Natural killer cell (primary cell): Measurements from ENCODE around the gene CNTNAP4. TPM values are rescaled to one million over a fixed set of nuclear protein-coding genes. Genes with fewer than 3 reads are reported as not detected.

Experiments used
- ATAC-seq, 3 donors: fragments of 150-1000 bp in 2 of 3; fragments of 200-7000 bp in 1 of 3; cut with Tn5 transposase; 1 replicate in 1 of 3; 2 replicates in 2 of 3; pipeline ENCODE4 v1.10.0; 2021; ENCODE audit warnings: mild to moderate bottlenecking in 2 of 3, moderate library complexity in 2 of 3
- DNase-seq, 2 donors: peaks; one replicate each; pipeline versions ENCODE4 v3.0.0 to v3.0.0-alpha.2; 2013 to 2021; ENCODE audit warnings: mixed read lengths in 1 of 2
- H3K27ac ChIP-seq: one replicate; pipeline ENCODE4 v1.5.1; 2013; ENCODE audit warnings: mild to moderate bottlenecking, low read length
- H3K27me3 ChIP-seq: one replicate; pipeline ENCODE4 v1.6.1; 2013; ENCODE audit warnings: low read length; ENCODE audit not compliant: control insufficient read depth, insufficient read depth
- H3K36me3 ChIP-seq: one replicate; pipeline ENCODE4 v1.6.1; 2013; ENCODE audit warnings: low read length; ENCODE audit not compliant: control insufficient read depth, insufficient read depth
- H3K4me1 ChIP-seq: one replicate; pipeline ENCODE4 v1.6.1; 2013; ENCODE audit warnings: low read length; ENCODE audit not compliant: control insufficient read depth, insufficient read depth
- H3K4me3 ChIP-seq: one replicate; pipeline ENCODE4 v1.5.1; 2013; ENCODE audit warnings: low read length
- H3K9me3 ChIP-seq: one replicate; pipeline ENCODE4 v1.6.1; 2013; ENCODE audit warnings: low read length; ENCODE audit not compliant: control insufficient read depth, insufficient read depth
- H3K27ac Mint-ChIP-seq, 2 donors: one replicate each; pipeline ENCODE4 v1.8.0; 2022; ENCODE audit warnings: mild to moderate bottlenecking in 2 of 2, mixed read lengths in 2 of 2, moderate library complexity in 1 of 2
- H3K27me3 Mint-ChIP-seq, 2 donors: one replicate each; pipeline ENCODE4 v1.8.0; 2022; ENCODE audit warnings: low read depth in 2 of 2, mixed read lengths in 2 of 2
- H3K36me3 Mint-ChIP-seq: one replicate; pipeline ENCODE4 v1.8.0; 2022; ENCODE audit warnings: mixed read lengths
- H3K4me1 Mint-ChIP-seq, 2 donors: one replicate each; pipeline ENCODE4 v1.8.0; 2022; ENCODE audit warnings: mixed read lengths in 2 of 2
- H3K4me3 Mint-ChIP-seq: one replicate; pipeline ENCODE4 v1.8.0; 2022; ENCODE audit warnings: mild to moderate bottlenecking, moderate library complexity, mixed read lengths
- H3K9me3 Mint-ChIP-seq, 2 donors: one replicate each; pipeline ENCODE4 v1.8.0; 2022; ENCODE audit warnings: mixed read lengths in 2 of 2
- WGBS: methylation state at CpG from one replicate; pipeline ENCODE4 v1.1.7; 2013; ENCODE audit warnings: missing lambda C conversion rate; ENCODE audit not compliant: insufficient coverage; 5-methylcytosine and 5-hydroxymethylcytosine counted together
- intact Hi-C: fragments of 100-400 bp; cut with micrococcal nuclease; formaldehyde crosslinking; loops from one replicate; pipeline ENCODE4 v1.14.2; 2022
- total RNA-seq, 4 donors: library from RNA; stranded (reverse); fragments of 120-200 nt in 1 of 4; gene quantifications; one replicate each; pipeline versions ENCODE4 v1.2.3 to v1.2.4, GENCODE V29; 2013 to 2022
- TF ChIP-seq, protein P1 (sequence below): fragments of 200-600 bp; IDR thresholded peaks from one replicate; pipeline ENCODE4 v1.8.0; 2022; ENCODE audit warnings: antibody characterized with exemption

Gene CNTNAP4
- total RNA-seq, 3 donors from 2014 or later (not counting 1 experiment from before 2014, with no cell fraction given): not detected

DNA sequence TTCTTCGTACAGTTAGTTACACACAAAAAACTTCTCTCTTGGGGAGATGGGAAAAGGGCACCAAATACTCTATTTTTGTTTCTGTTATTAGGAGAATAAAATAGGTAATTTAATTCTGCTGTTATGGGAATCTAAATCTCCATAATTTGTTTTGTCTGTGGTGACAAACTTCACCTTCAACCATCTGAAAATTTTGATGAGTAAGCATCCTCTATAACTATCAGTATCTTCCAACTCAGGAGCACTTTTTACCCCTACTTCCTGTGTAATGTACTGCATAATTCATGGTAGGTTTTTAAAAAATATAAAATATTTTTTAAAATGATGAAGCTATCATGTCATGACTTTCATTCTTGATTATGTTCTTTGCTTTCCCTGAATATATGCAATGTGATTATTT lies 33.6 kb upstream of the CNTNAP4 start:
- no peak overlapping the region for H3K4me3 ChIP-seq
- no peaks in the 10 kb centered on the region for H3K9me3 ChIP-seq
- Mint-ChIP-seq H3K27me3 (no peaks in the 10 kb centered on the region), H3K4me3 (no peak overlapping the region), H3K4me1 (no peaks in the 10 kb centered on the region), H3K36me3 (no peaks in the 10 kb centered on the region), H3K27ac (no peak overlapping the region), H3K9me3 (peaks cover 8 to 11% of the 10 kb centered on the region in 2 donors)
- no CpG with 5 or more reads among the region's 1 CpG for WGBS
- intact Hi-C loops: no loop called here
- ATAC-seq (no peak), DNase-seq (no peak)
- H3K4me1 ChIP-seq: no peaks in the 10 kb centered on the region
- H3K27ac ChIP-seq: no peak overlapping the region
- no peaks in the 10 kb centered on the region for H3K27me3 ChIP-seq
- H3K36me3 ChIP-seq: no peaks in the 10 kb centered on the region
- TF ChIP-seq, protein P1, sequence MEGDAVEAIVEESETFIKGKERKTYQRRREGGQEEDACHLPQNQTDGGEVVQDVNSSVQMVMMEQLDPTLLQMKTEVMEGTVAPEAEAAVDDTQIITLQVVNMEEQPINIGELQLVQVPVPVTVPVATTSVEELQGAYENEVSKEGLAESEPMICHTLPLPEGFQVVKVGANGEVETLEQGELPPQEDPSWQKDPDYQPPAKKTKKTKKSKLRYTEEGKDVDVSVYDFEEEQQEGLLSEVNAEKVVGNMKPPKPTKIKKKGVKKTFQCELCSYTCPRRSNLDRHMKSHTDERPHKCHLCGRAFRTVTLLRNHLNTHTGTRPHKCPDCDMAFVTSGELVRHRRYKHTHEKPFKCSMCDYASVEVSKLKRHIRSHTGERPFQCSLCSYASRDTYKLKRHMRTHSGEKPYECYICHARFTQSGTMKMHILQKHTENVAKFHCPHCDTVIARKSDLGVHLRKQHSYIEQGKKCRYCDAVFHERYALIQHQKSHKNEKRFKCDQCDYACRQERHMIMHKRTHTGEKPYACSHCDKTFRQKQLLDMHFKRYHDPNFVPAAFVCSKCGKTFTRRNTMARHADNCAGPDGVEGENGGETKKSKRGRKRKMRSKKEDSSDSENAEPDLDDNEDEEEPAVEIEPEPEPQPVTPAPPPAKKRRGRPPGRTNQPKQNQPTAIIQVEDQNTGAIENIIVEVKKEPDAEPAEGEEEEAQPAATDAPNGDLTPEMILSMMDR: no peak

- DNase-seq (no peak), ATAC-seq (no peak)
- intact Hi-C loops: no loop called here
- WGBS: no CpG with 5 or more reads among the region's 3 CpGs
- H3K27ac Mint-ChIP-seq: no peak overlapping the region
- no peak overlapping the region for H3K4me3 Mint-ChIP-seq
- Histone ChIP-seq H3K27me3 (no peaks in the 10 kb centered on the region), H3K27ac (no peak overlapping the region), H3K36me3 (no peaks in the 10 kb centered on the region), H3K4me3 (no peak overlapping the region), H3K9me3 (no peaks in the 10 kb centered on the region), H3K4me1 (no peaks in the 10 kb centered on the region)
- H3K9me3 Mint-ChIP-seq: peaks cover 8 to 11% of the 10 kb centered on the region in 2 donors
- TF ChIP-seq, protein P1: no peak
- no peaks in the 10 kb centered on the region for H3K36me3 Mint-ChIP-seq
- H3K4me1 Mint-ChIP-seq: no peaks in the 10 kb centered on the region
- H3K27me3 Mint-ChIP-seq: no peaks in the 10 kb centered on the region
Observed at GRCh38 chr16:76246587-76246986, 30.6 kb upstream of the CNTNAP4 start.

- Mint-ChIP-seq H3K4me3 (no peak overlapping the region), H3K27me3 (no peaks in the 10 kb centered on the region), H3K9me3 (peaks cover 20 to 31% of the 10 kb centered on the region in 2 donors), H3K36me3 (peaks cover 9% of the 10 kb centered on the region), H3K4me1 (no peaks in the 10 kb centered on the region), H3K27ac (no peak overlapping the region)
- Histone ChIP-seq H3K36me3 (no peaks in the 10 kb centered on the region), H3K4me1 (no peaks in the 10 kb centered on the region), H3K9me3 (no peaks in the 10 kb centered on the region), H3K4me3 (no peak overlapping the region), H3K27ac (no peak overlapping the region), H3K27me3 (no peaks in the 10 kb centered on the region)
- DNase-seq (no peak), ATAC-seq (no peak)
- 49% methylated on average over 2 of the region's 2 CpGs for WGBS
- TF ChIP-seq, protein P1: no peak
- intact Hi-C loops: no loop called here
Observed at GRCh38 chr16:76265434-76266045, 11.7 kb upstream of the CNTNAP4 start.

- ATAC-seq: no peak
- Mint-ChIP-seq H3K36me3 (peaks cover 9% of the 10 kb centered on the region), H3K9me3 (peaks cover 17 to 29% of the 10 kb centered on the region in 2 donors), H3K4me1 (no peaks in the 10 kb centered on the region), H3K27me3 (no peaks in the 10 kb centered on the region), H3K27ac (no peak overlapping the region), H3K4me3 (no peak overlapping the region)
- no peaks in the 10 kb centered on the region for H3K9me3 ChIP-seq
- WGBS: 57% methylated on average over 1 of the region's 1 CpG
- no peaks in the 10 kb centered on the region for H3K36me3 ChIP-seq
- no peak overlapping the region for H3K4me3 ChIP-seq
- intact Hi-C loops: no loop called here
- no peaks in the 10 kb centered on the region for H3K27me3 ChIP-seq
- no peak for DNase-seq
- TF ChIP-seq, protein P1: no peak
- H3K4me1 ChIP-seq: no peaks in the 10 kb centered on the region
- H3K27ac ChIP-seq: no peak overlapping the region
Observed at GRCh38 chr16:76268824-76269223, 8.4 kb upstream of the CNTNAP4 start.
